Smooth muscle cell (in vitro differentiated cells): ENCODE data around the gene DDX49. TPM values are rescaled to one million over a fixed set of nuclear protein-coding genes. Genes with fewer than 3 reads are reported as not detected.

Source experiments
- DNase-seq: peaks from one replicate; lab custom pipeline; 2025; ENCODE audit not compliant: unreplicated experiment; lab: John Stamatoyannopoulos, UW
- H2AFZ ChIP-seq: fragments of 200-600 bp; sonication (generic); 2 replicates; pipeline ENCODE4 v1.6.0; 2016; ENCODE audit warnings: antibody characterized with exemption, low read depth, mild to moderate bottlenecking
- H3F3A ChIP-seq: fragments of 200-600 bp; sonication (generic); 2 replicates; pipeline ENCODE4 v1.6.0; 2017; ENCODE audit warnings: antibody characterized with exemption, low read depth
- H3K27ac ChIP-seq: fragments of 200-600 bp; sonication (generic); 2 replicates; pipeline ENCODE4 v1.5.1; 2016; ENCODE audit warnings: low read depth, mild to moderate bottlenecking
- H3K27me3 ChIP-seq: fragments of 200-600 bp; sonication (generic); 2 replicates; pipeline ENCODE4 v1.6.1; 2016; ENCODE audit warnings: low read depth, mild to moderate bottlenecking
- H3K36me3 ChIP-seq: fragments of 200-600 bp; sonication (generic); 2 replicates; pipeline ENCODE4 v1.5.1; 2016; ENCODE audit warnings: low read depth
- H3K4me1 ChIP-seq: fragments of 200-600 bp; sonication (generic); 2 replicates; pipeline ENCODE4 v1.5.1; 2016; ENCODE audit warnings: low read depth
- H3K4me2 ChIP-seq: fragments of 200-600 bp; sonication (generic); 2 replicates; pipeline ENCODE4 v1.6.0; 2016; ENCODE audit warnings: mild to moderate bottlenecking
- H3K4me3 ChIP-seq: fragments of 200-600 bp; sonication (generic); 2 replicates; pipeline ENCODE4 v1.5.1; 2016; ENCODE audit warnings: mild to moderate bottlenecking
- H3K79me2 ChIP-seq: fragments of 200-600 bp; sonication (generic); 2 replicates; pipeline ENCODE4 v1.6.0; 2016; ENCODE audit warnings: low read depth, mild to moderate bottlenecking
- H3K9ac ChIP-seq: fragments of 200-600 bp; sonication (generic); 2 replicates; pipeline ENCODE4 v1.6.0; 2016; ENCODE audit warnings: low read depth
- H3K9me3 ChIP-seq: fragments of 200-600 bp; sonication (generic); replicated peaks from 2 replicates; pipeline ENCODE4 v1.5.1; 2016; ENCODE audit warnings: low read depth
- H4K20me1 ChIP-seq: fragments of 200-600 bp; sonication (generic); 2 replicates; pipeline ENCODE4 v1.6.0; 2016; ENCODE audit warnings: low read depth
- WGBS: methylation state at CpG from one replicate; pipeline ENCODE4 v1.1.7; 2016; ENCODE audit warnings: low lambda C conversion rate; 5-methylcytosine and 5-hydroxymethylcytosine counted together
- polyA plus RNA-seq: library from polyadenylated mRNA; unstranded; fragments of >200 nt; fragmentation: Nextera tagmentation; extraction: Ambion mirVana; gene quantifications from 2 replicates; pipeline ENCODE4 v1.2.1, GENCODE V29; 2016
- total RNA-seq: library from RNA; depleted of rRNA; stranded (reverse); fragments of >200 nt; gene quantifications from 2 replicates; pipeline ENCODE4 v1.2.3, GENCODE V29; 2014
- TF ChIP-seq, protein P1 (sequence below): fragments of 200-600 bp; sonication (generic); IDR thresholded peaks from 2 replicates; pipeline ENCODE4 v1.5.1; 2017; ENCODE audit warnings: borderline replicate concordance, mild to moderate bottlenecking, antibody characterized with exemption; ENCODE audit not compliant: insufficient read depth, poor library complexity, severe bottlenecking

DDX49 gene
- total and polyA plus RNA-seq, 2 experiments from 2014 or later, result 36.1 to 39.6 TPM

DNA sequence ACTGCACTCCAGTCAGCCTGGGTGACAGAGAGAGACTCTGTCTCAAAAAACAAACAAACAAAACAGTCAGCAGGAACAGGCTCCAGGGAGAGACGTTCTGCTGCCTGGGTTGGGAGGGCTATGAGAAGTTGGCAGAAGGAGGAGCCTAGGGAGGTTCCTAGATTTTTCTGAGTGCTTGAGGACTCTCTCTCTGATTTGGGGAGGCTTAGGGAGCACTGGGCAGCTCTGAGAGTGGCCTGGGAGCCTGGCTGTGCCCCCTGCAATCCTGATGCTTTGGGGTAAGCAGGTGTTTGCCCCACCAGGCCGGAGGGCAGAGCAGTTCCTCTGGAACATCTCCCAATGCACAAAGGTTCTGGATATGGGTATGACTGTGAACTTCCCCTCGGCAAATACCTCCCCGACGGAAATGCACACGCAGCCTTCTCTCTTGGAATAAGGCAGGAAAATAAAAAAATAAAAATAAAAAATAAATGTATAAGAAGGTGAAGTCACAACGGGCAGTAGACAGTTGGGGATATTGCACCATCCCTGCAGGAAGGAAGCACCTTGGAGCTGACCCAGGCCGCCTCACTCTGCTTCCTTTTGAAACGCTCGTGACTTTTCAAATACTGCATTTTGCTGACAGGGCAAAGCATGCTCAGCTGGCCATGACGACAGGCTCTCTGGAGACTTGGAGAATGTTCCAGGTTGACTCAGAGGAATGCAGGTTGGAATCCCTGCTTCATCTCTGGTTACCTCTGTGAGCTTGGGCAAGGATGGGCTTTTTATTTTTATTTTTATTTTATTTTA is 48.0 kb downstream of the DDX49 start:
- no peak overlapping the region for H3K27ac ChIP-seq
- H4K20me1 ChIP-seq, result no peaks in the 10 kb centered on the region
- DNase-seq, result no peak
- no peaks in the 10 kb centered on the region for H3F3A ChIP-seq
- H3K4me1 ChIP-seq, result no peaks in the 10 kb centered on the region
- no peaks in the 10 kb centered on the region for H3K79me2 ChIP-seq
- TF ChIP-seq, protein P1, sequence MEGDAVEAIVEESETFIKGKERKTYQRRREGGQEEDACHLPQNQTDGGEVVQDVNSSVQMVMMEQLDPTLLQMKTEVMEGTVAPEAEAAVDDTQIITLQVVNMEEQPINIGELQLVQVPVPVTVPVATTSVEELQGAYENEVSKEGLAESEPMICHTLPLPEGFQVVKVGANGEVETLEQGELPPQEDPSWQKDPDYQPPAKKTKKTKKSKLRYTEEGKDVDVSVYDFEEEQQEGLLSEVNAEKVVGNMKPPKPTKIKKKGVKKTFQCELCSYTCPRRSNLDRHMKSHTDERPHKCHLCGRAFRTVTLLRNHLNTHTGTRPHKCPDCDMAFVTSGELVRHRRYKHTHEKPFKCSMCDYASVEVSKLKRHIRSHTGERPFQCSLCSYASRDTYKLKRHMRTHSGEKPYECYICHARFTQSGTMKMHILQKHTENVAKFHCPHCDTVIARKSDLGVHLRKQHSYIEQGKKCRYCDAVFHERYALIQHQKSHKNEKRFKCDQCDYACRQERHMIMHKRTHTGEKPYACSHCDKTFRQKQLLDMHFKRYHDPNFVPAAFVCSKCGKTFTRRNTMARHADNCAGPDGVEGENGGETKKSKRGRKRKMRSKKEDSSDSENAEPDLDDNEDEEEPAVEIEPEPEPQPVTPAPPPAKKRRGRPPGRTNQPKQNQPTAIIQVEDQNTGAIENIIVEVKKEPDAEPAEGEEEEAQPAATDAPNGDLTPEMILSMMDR, result no peak
- no peak overlapping the region for H3K4me3 ChIP-seq
- H3K9me3 ChIP-seq, result no peaks in the 10 kb centered on the region
- H3K36me3 ChIP-seq, result no peaks in the 10 kb centered on the region
- no peak overlapping the region for H3K9ac ChIP-seq
- no peak overlapping the region for H2AFZ ChIP-seq
- H3K27me3 ChIP-seq, result peaks cover 2% of the 10 kb centered on the region
- H3K4me2 ChIP-seq, result no peak overlapping the region
- WGBS, result 82% methylated on average over 11 of the region's 11 CpGs

DNA sequence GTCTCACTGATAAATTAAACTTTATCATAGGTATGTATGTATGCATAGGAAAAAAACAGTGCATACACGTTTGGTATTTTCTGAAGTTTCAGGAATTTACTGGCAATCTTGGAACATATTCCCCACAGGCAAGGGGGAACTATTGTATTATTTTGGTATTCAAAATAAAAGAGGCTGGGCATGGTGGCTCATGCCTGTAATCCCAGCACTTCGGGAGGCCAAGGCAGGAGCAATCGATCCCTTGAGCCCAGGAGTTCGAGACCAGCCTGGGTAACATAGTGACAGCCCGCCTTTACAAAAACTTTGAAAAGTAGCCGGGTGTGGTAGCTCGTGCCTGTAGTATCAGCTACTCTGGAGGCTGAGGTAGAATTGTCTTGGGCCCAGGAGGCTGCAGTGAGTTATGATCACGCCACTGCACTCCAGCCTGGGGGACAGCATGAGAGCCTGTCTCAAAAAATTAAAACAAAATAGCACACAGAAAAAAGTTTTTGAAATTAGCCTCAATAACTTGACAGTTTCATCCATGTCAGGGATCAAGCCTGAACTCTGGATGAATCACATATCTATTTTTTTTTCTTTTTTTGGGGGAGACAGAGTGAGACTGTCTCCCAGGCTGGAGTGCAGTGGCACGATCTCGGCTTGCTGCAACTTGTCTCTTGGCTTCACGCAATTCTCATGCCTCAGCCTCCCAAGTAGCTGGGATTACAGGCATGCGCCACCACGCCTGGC is 50.6 kb downstream of the DDX49 start:
- Histone ChIP-seq H3F3A (no peaks in the 10 kb centered on the region), H3K4me3 (no peak overlapping the region), H3K4me2 (no peak overlapping the region), H3K27ac (no peak overlapping the region), H3K79me2 (no peaks in the 10 kb centered on the region), H3K27me3 (no peaks in the 10 kb centered on the region), H3K9ac (no peak overlapping the region), H3K4me1 (no peaks in the 10 kb centered on the region), H2AFZ (no peak overlapping the region), H3K36me3 (no peaks in the 10 kb centered on the region), H4K20me1 (no peaks in the 10 kb centered on the region), H3K9me3 (no peaks in the 10 kb centered on the region)
- WGBS, result 93% methylated on average over 13 of the region's 13 CpGs
- TF ChIP-seq, protein P1, result no peak
- DNase-seq, result no peak

DNA sequence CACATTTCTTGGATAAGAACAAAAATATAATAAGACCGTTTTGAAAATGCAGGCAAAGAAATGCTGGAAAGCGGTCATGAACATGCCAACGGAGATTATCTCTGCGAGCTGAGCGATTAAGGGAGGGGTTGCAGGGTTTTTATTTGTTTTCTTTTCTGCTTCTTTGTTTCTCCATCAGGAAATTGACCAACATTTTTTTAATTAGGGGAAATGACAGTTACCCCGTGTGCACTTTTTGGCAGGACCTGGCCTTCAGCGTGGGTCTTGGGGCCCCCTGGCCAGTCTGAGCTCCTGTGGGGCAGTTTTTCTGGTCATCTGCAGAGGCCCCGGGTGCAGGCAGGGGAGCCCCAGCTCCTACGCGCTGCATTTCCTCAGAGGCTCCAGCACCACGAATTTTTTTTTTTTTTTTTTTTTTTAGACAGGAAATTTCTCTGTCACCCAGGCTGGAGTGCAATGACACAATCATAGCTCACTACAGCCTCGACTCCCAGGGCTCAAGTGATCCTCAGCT is 52.8 kb downstream of the DDX49 start:
- H3K4me1 ChIP-seq, result no peaks in the 10 kb centered on the region

More for the DNA sequence above, 52.8 kb downstream of the DDX49 start:
- no peaks in the 10 kb centered on the region for H3K36me3 ChIP-seq
- no peaks in the 10 kb centered on the region for H3K27me3 ChIP-seq
- no peak overlapping the region for H3K4me3 ChIP-seq
- WGBS, result 52% methylated on average over 12 of the region's 12 CpGs
- no peak overlapping the region for H3K9ac ChIP-seq
- H3K27ac ChIP-seq, result no peak overlapping the region
- no peaks in the 10 kb centered on the region for H3K9me3 ChIP-seq
- no peak overlapping the region for H2AFZ ChIP-seq
- no peaks in the 10 kb centered on the region for H3F3A ChIP-seq
- H3K79me2 ChIP-seq, result no peaks in the 10 kb centered on the region
- peak overlapping the region; percentile 28 for H3K4me2 ChIP-seq
- no peaks in the 10 kb centered on the region for H4K20me1 ChIP-seq
- no peak for DNase-seq
- TF ChIP-seq, protein P1, result no peak
